Measurements from ENCODE around the gene TTC39B. TPM values are rescaled to one million over a fixed set of nuclear protein-coding genes. Genes with fewer than 3 reads are reported as not detected.
A peak's percentile ranks its signal among the peaks of the same experiment; 100 is the strongest.
"Not testable (repeated sequence)": the region's sequence is repeated elsewhere in the genome, so short reads cannot be mapped to it uniquely, and the experiment has no call there.

Gene TTC39B
- total RNA-seq, 2 donors from 2014 or later: 30.8 to 46.7 TPM

- H3K4me1 Mint-ChIP-seq (ENCODE audit: low read depth); H3K9me3 Mint-ChIP-seq; H3K4me3 Mint-ChIP-seq; H3K27ac Mint-ChIP-seq; DNase-seq; ATAC-seq (replicated peaks in 1 of 2); H3K27me3 Mint-ChIP-seq (ENCODE audit: low read depth): not testable (repeated sequence)
- H3K36me3 Mint-ChIP-seq (ENCODE audit: insufficient read depth in 2 of 2): peaks cover 5 to 13% of the 10 kb centered on the region in 2 donors
Measured at GRCh38 chr9:15319661-15320060, 12.6 kb upstream of the TTC39B start.

- H3K4me3 Mint-ChIP-seq: no peak overlapping the region
- H3K27me3 Mint-ChIP-seq (ENCODE audit: low read depth): no peaks in the 10 kb centered on the region
- DNase-seq: no peak
- peak in 1 of 2 donors; percentile 52 for ATAC-seq (replicated peaks in 1 of 2)
- H3K27ac Mint-ChIP-seq: no peak overlapping the region
- peaks cover 5 to 12% of the 10 kb centered on the region in 2 donors for H3K36me3 Mint-ChIP-seq (ENCODE audit: insufficient read depth in 2 of 2)
- peaks cover 9% of the 10 kb centered on the region for H3K4me1 Mint-ChIP-seq (ENCODE audit: low read depth)
- peaks cover 2 to 8% of the 10 kb centered on the region in 2 donors for H3K9me3 Mint-ChIP-seq
Measured at GRCh38 chr9:15317836-15318235, 10.8 kb upstream of the TTC39B start.

DNA sequence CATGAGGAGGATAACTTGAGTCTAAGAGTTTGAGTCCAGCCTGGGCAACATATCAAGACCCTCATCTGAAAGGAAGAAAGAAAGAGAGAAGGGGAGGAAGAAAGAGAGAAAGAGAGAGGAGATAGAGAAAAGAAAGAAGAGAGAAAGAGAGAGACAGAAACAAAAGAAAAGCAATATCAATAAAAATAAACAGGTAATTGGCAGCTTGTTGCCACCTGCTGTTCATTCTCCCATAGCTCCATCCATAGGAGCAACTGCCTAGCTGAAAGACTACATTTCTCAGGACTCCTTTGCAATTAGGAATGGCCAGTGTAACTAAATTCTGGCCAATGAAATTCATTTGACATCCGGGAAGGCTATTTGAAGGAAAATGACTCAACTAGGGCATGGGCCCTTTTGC is 4.6 kb upstream of the TTC39B start:
- ATAC-seq (replicated peaks in 1 of 2) (no peak), DNase-seq (no peak)
- Mint-ChIP-seq H3K9me3 (peaks cover 2 to 5% of the 10 kb centered on the region in 2 donors), H3K36me3 (ENCODE audit: insufficient read depth in 2 of 2) (peaks cover 2 to 7% of the 10 kb centered on the region in 2 donors), H3K4me3 (no peak overlapping the region), H3K4me1 (ENCODE audit: low read depth) (peaks cover 31% of the 10 kb centered on the region), H3K27me3 (ENCODE audit: low read depth) (no peaks in the 10 kb centered on the region), H3K27ac (peak overlapping the region; percentile 2)

DNA sequence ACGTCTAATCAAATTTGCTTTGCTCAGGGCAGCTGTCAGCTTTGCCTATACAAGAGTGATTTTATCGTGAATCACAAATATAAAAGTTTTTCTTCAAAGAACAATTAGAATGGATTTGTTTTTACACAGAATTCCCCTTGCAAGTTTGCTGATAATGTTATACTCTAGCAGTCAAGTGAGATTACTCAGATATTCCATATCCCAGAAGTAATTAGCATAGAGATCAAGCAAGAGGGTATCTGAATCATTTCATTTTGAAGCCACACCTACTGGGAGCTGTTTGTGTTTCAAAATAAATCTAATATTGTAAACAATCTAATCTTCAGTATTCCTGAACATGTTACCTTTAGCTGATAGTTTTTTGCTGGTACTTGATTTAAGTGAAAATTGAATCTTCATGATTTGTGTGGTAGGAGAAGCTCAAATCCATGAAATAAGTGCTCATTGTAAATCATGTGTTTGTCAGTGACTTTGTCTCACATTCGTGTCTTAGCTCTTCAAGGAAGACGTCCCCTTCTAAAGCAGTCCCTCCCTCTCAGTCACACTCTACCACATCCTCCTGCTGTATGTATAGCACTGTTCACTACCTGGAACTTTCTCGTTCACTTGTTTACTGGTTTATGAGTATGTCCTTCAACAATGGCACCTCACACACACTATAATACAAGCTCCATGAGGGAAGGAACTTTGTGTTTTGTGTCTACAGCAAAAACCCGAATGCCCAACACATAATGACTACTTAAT is 3.3 kb upstream of the TTC39B start:
- H3K4me1 Mint-ChIP-seq (ENCODE audit: low read depth): peaks cover 41% of the 10 kb centered on the region
- ATAC-seq (replicated peaks in 1 of 2) (peak; percentile 62 to 64), DNase-seq (no peak)
- H3K9me3 Mint-ChIP-seq: peaks cover 2 to 5% of the 10 kb centered on the region in 2 donors
- H3K27ac Mint-ChIP-seq: peak overlapping the region; percentile 85
- peak overlapping the region; percentile 34 to 69 for H3K4me3 Mint-ChIP-seq
- no peaks in the 10 kb centered on the region for H3K27me3 Mint-ChIP-seq (ENCODE audit: low read depth)
- H3K36me3 Mint-ChIP-seq (ENCODE audit: insufficient read depth in 2 of 2): peaks cover 7 to 10% of the 10 kb centered on the region in 2 donors

GRCh38 chr9:15308511-15308910 is 1.5 kb upstream of the TTC39B start:
- Mint-ChIP-seq H3K4me3 (peak overlapping the region in 1 of 2 donors; percentile 100), H3K27ac (peak overlapping the region; percentile 81), H3K27me3 (ENCODE audit: low read depth) (no peaks in the 10 kb centered on the region), H3K4me1 (ENCODE audit: low read depth) (peaks cover 54% of the 10 kb centered on the region), H3K9me3 (peaks cover 0 to 2% of the 10 kb centered on the region in 2 donors), H3K36me3 (ENCODE audit: insufficient read depth in 2 of 2) (peaks cover 7% of the 10 kb centered on the region in 2 donors)
- ATAC-seq (replicated peaks in 1 of 2) (no peak), DNase-seq (no peak)

DNA sequence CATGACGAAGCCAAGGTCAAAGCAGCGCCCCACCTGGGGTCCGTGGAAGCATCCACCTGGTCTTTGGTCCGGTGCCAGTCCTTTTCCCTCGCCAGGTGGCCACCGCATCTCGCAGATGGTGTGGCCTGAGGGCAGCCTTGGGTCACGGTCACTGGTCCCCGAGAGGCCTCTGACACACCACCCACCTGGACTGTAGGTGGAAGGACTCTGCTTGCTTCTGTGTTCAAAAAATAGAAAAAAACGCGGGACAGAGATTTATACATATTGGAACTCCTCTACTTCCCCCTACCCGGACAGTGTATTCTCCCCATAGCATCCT is 466 bp upstream of the TTC39B start:
- H3K27ac Mint-ChIP-seq: peak overlapping the region; percentile 36
- peaks cover 0 to 1% of the 10 kb centered on the region in 2 donors for H3K9me3 Mint-ChIP-seq
- no peaks in the 10 kb centered on the region for H3K27me3 Mint-ChIP-seq (ENCODE audit: low read depth)
- no peak for DNase-seq
- H3K4me1 Mint-ChIP-seq (ENCODE audit: low read depth): peaks cover 54% of the 10 kb centered on the region
- no peak for ATAC-seq (replicated peaks in 1 of 2)
- H3K4me3 Mint-ChIP-seq: peak overlapping the region; percentile 98 to 100
- peaks cover 3 to 7% of the 10 kb centered on the region in 2 donors for H3K36me3 Mint-ChIP-seq (ENCODE audit: insufficient read depth in 2 of 2)

GRCh38 chr9:15306068-15306756 is 804 bp downstream of the TTC39B start:
- Mint-ChIP-seq H3K36me3 (ENCODE audit: insufficient read depth in 2 of 2) (peaks cover 3 to 7% of the 10 kb centered on the region in 2 donors), H3K4me3 (peak overlapping the region; percentile 98 to 100), H3K27me3 (ENCODE audit: low read depth) (no peaks in the 10 kb centered on the region), H3K27ac (peak overlapping the region; percentile 97), H3K9me3 (no peaks in the 10 kb centered on the region), H3K4me1 (ENCODE audit: low read depth) (peaks cover 56% of the 10 kb centered on the region)
- DNase-seq (peak; percentile 47 to 52), ATAC-seq (replicated peaks in 1 of 2) (peak; percentile 24 to 29)

DNA sequence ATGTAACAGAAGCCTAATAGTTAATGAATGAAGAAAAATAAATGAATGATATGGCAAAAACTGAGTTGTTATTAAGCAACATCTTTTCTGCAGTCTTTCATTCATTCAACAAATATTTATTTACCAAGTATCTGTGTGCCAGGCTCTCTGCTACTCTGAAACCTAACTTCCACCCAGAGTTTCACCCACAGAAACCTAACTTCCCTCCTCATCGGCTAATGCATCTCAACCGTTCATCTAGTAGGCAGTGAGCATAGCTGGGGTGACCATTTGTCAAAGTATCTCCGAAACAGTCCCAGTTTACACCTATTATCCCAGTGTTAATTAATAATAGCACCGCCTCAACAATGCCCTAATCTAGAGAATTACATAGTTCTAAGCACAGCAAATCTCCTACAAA is 1.5 kb downstream of the TTC39B start:
- Mint-ChIP-seq H3K27ac (peak overlapping the region; percentile 97), H3K4me1 (ENCODE audit: low read depth) (peaks cover 58% of the 10 kb centered on the region), H3K4me3 (peak overlapping the region; percentile 98 to 100), H3K9me3 (no peaks in the 10 kb centered on the region), H3K27me3 (ENCODE audit: low read depth) (no peaks in the 10 kb centered on the region), H3K36me3 (ENCODE audit: insufficient read depth in 2 of 2) (peaks cover 3 to 7% of the 10 kb centered on the region in 2 donors)
- ATAC-seq (replicated peaks in 1 of 2) (no peak), DNase-seq (no peak)

DNA sequence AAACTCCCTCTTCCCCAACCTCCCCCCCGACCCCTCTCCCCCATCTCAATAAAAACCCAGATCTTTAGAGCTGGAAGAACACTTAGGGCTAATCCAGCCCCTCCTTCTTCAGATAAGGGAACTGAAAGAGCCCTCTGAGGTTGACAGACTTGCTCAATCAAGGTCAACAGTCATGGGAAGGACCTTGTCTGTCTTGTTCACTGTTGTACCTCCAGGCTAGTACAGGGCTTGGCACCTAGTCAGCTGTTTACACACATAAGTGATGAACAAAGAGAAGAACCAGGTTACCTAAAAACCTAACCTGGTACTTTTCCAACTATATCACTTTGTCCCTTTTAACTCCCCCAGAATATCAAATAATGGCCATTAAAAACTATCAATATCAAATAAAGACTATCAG is 2.4 kb downstream of the TTC39B start:
- DNase-seq (no peak), ATAC-seq (replicated peaks in 1 of 2) (no peak)
- Mint-ChIP-seq H3K9me3 (no peaks in the 10 kb centered on the region), H3K27ac (peak overlapping the region; percentile 97), H3K4me3 (peak overlapping the region; percentile 98 to 100), H3K36me3 (ENCODE audit: insufficient read depth in 2 of 2) (peaks cover 3 to 7% of the 10 kb centered on the region in 2 donors), H3K27me3 (ENCODE audit: low read depth) (no peaks in the 10 kb centered on the region), H3K4me1 (ENCODE audit: low read depth) (peaks cover 58% of the 10 kb centered on the region)

DNA sequence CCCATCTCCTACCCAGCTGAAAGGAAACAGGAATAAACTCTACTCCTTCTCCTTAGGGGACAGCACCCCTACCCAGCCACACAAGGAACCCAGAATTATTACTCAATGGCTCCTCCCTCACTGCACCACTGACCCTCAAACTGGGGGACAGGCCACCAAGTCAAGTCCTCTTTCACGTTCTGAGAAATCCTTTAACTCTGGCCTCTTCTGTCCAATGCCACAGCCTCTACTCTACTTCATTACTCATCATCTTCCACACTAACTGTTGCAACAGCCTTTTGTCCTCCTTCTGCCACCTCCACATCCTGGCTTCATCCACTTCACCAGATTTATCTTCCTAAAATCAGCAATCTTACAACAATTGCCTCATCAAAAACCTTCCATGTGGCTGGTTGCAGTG is 6.8 kb downstream of the TTC39B start:
- no peak for DNase-seq

DNA sequence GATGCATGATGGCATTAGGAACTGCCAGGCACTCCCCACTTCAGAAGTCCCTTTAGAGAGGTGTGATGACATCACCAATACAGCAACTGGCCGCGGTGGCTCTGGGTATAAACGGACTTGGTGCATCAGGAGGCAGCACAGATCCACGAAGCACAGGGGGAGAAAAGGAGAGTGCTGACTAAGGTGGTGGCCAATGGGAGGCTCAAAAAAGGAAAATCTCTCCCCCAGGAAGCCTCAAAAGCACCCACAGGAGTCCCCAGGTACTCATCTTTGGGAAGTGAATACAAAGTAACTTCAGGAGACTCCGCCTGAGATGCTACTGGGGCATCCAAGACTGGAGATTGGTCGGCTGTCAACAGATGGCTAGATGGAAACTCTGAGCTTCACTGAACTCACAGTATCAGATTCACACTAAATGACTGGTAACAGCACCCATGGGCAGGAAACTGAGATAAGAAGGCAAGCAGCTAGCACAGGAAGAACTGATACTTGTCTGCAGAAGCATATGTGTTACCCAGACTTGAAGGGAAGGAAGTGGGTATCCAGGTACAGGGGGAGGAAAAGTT is 7.6 kb downstream of the TTC39B start:
- H3K27ac Mint-ChIP-seq: peak overlapping the region; percentile 97
- H3K27me3 Mint-ChIP-seq (ENCODE audit: low read depth): no peaks in the 10 kb centered on the region
- peak overlapping the region; percentile 75 to 89 for H3K4me3 Mint-ChIP-seq
- DNase-seq: peak; percentile 71 to 75
- peaks cover 72% of the 10 kb centered on the region for H3K4me1 Mint-ChIP-seq (ENCODE audit: low read depth)
- ATAC-seq (replicated peaks in 1 of 2): peak; percentile 89 to 92
- H3K36me3 Mint-ChIP-seq (ENCODE audit: insufficient read depth in 2 of 2): peaks cover 12 to 17% of the 10 kb centered on the region in 2 donors
- H3K9me3 Mint-ChIP-seq: peaks cover 2 to 6% of the 10 kb centered on the region in 2 donors

More for the DNA sequence above, 6.8 kb downstream of the TTC39B start:
- ATAC-seq (replicated peaks in 1 of 2): peak; percentile 5
- peaks cover 72% of the 10 kb centered on the region for H3K4me1 Mint-ChIP-seq (ENCODE audit: low read depth)
- H3K4me3 Mint-ChIP-seq: peak overlapping the region; percentile 75 to 89
- H3K27ac Mint-ChIP-seq: peak overlapping the region; percentile 97
- peaks cover 2 to 6% of the 10 kb centered on the region in 2 donors for H3K9me3 Mint-ChIP-seq
- no peaks in the 10 kb centered on the region for H3K27me3 Mint-ChIP-seq (ENCODE audit: low read depth)
- peaks cover 13 to 17% of the 10 kb centered on the region in 2 donors for H3K36me3 Mint-ChIP-seq (ENCODE audit: insufficient read depth in 2 of 2)

DNA sequence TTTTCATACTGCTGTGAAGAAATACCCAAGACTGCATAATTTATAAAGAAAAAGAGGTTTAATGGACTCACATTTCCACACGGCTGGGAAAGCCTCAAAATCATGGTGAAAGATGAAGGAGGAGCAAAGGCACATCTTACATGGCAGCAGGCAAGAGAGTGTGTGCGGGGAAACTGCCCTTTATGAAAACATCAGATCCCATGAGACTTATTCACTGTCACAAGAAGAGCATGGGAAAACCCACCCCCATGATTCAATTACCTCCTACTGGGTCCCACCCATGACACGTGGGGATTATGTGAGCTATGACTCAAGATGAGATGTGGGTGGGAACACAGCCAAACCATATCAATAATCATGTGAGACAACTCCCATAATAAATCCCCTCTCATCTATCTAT is 8.7 kb downstream of the TTC39B start:
- Mint-ChIP-seq H3K27ac (peak overlapping the region; percentile 97), H3K4me1 (ENCODE audit: low read depth) (peaks cover 79% of the 10 kb centered on the region), H3K36me3 (ENCODE audit: insufficient read depth in 2 of 2) (peaks cover 13 to 19% of the 10 kb centered on the region in 2 donors), H3K27me3 (ENCODE audit: low read depth) (no peaks in the 10 kb centered on the region), H3K9me3 (peaks cover 2 to 6% of the 10 kb centered on the region in 2 donors), H3K4me3 (peak overlapping the region; percentile 75 to 89)
- ATAC-seq (replicated peaks in 1 of 2): no peak
- no peak for DNase-seq
